HepG2 (cell line): Measurements from ENCODE around the gene ZBTB14. TPM values are rescaled to one million over a fixed set of nuclear protein-coding genes. Genes with fewer than 3 reads are reported as not detected.

Source experiments
- AHDC1 ChIP-seq: sonication (generic); formaldehyde crosslinking; IDR thresholded peaks from 2 replicates; pipeline ENCODE4 v1.5.1; 2020; ENCODE audit warnings: mild to moderate bottlenecking, missing genetic modification reagents, borderline replicate concordance
- BCL6 ChIP-seq: IDR thresholded peaks from 2 replicates; pipeline ENCODE4 v1.6.1; 2016; ENCODE audit warnings: missing genetic modification reagents, missing compliant biosample characterization
- BORCS8-MEF2B ChIP-seq: sonication (generic); formaldehyde crosslinking; IDR thresholded peaks from 2 replicates; pipeline ENCODE4 v1.8.0; 2022; ENCODE audit warnings: mild to moderate bottlenecking, missing genetic modification reagents
- CEBPB ChIP-seq: IDR thresholded peaks from 2 replicates; pipeline ENCODE4 v1.6.1; 2011; ENCODE audit warnings: low read depth, low read length, improper control_type of control experiment, borderline replicate concordance
- CENPX ChIP-seq: sonication (generic); formaldehyde crosslinking; IDR thresholded peaks from 2 replicates; pipeline ENCODE4 v1.9.0; 2021; ENCODE audit warnings: mild to moderate bottlenecking, missing genetic modification reagents, moderate library complexity
- HMG20A ChIP-seq: IDR thresholded peaks from 2 replicates; pipeline ENCODE4 v1.6.1; 2016; ENCODE audit warnings: borderline replicate concordance
- KDM5B ChIP-seq: sonication (generic); formaldehyde crosslinking; IDR thresholded peaks from 2 replicates; pipeline ENCODE4 v1.4.0; 2020; ENCODE audit warnings: missing genetic modification reagents, mild to moderate bottlenecking, borderline replicate concordance
- MED1 ChIP-seq: sonication (generic); formaldehyde crosslinking; IDR thresholded peaks from 2 replicates; pipeline ENCODE4 v1.4.0; 2020; ENCODE audit warnings: missing genetic modification reagents
- RXRB ChIP-seq: IDR thresholded peaks from 2 replicates; pipeline ENCODE4 v1.6.1; 2016; ENCODE audit warnings: borderline replicate concordance, missing genetic modification reagents, missing compliant biosample characterization
- SAP130 ChIP-seq: IDR thresholded peaks from 2 replicates; pipeline ENCODE4 v1.6.1; 2016; ENCODE audit warnings: low read depth
- TCF7 ChIP-seq: sonication (generic); IDR thresholded peaks from 2 replicates; pipeline ENCODE4 v1.6.1; 2016; ENCODE audit warnings: antibody characterized with exemption, low read depth
- TFAP4 ChIP-seq: sonication (generic); IDR thresholded peaks from 2 replicates; pipeline ENCODE4 v1.6.1; 2016; ENCODE audit warnings: low read depth, borderline replicate concordance
- YY1 ChIP-seq: IDR thresholded peaks from 2 replicates; pipeline ENCODE4 v1.6.1; 2011; ENCODE audit warnings: low read length, low read depth, moderate library complexity, mild to moderate bottlenecking; ENCODE audit not compliant: insufficient read depth, insufficient replicate concordance
- ZNF317 ChIP-seq: sonication (generic); formaldehyde crosslinking; IDR thresholded peaks from 2 replicates; pipeline ENCODE4 v1.5.0; 2020; ENCODE audit warnings: mild to moderate bottlenecking, missing genetic modification reagents
- ZNF337 ChIP-seq: sonication (generic); formaldehyde crosslinking; IDR thresholded peaks from 2 replicates; pipeline ENCODE4 v1.5.1; 2020; ENCODE audit warnings: missing genetic modification reagents, low read depth, mild to moderate bottlenecking, borderline replicate concordance
- ZNF33A ChIP-seq: sonication (generic); formaldehyde crosslinking; IDR thresholded peaks from 2 replicates; pipeline ENCODE4 v1.5.1; 2020; ENCODE audit warnings: missing genetic modification reagents, mild to moderate bottlenecking, moderate library complexity, borderline replicate concordance
- ZNF710 ChIP-seq: sonication (generic); formaldehyde crosslinking; IDR thresholded peaks from 2 replicates; pipeline ENCODE4 v1.5.0; 2020; ENCODE audit warnings: mild to moderate bottlenecking, missing genetic modification reagents, borderline replicate concordance
- polyA plus RNA-seq, 8 experiments: library from polyadenylated mRNA; depleted of rRNA in 3 of 8; stranded (reverse) in 7 of 8; unstranded in 1 of 8; fragments of >200 nt; fragmentation: Illumina TruSeq in 4 of 8; extraction: Trizol in 4 of 8; gene quantifications; 2 replicates each; pipeline versions ENCODE4 v1.2.1 to v1.2.3, GENCODE V29; 2011 to 2016; ENCODE audit warnings: low read depth in 4 of 8, missing spikeins in 1 of 8, mixed read lengths in 1 of 8; ENCODE audit not compliant: insufficient read depth in 1 of 8
- total RNA-seq, 5 experiments: library from RNA; depleted of rRNA; stranded (reverse); fragments of >200 nt; fragmentation: Illumina TruSeq; extraction: Trizol; gene quantifications; 2 replicates each; pipeline ENCODE4 v1.2.3, GENCODE V29; 2016; ENCODE audit warnings: low read depth in 1 of 5
- TF ChIP-seq, protein P1 (sequence below): sonication (generic); formaldehyde crosslinking; IDR thresholded peaks from 2 replicates; pipeline ENCODE4 v1.8.0; 2022; ENCODE audit warnings: mild to moderate bottlenecking, missing genetic modification reagents, borderline replicate concordance

The ZBTB14 gene
- total and polyA plus RNA-seq, 2 of the 13 experiments (the other 11 are each of a cell fraction or from before 2014, with no cell fraction given), result 8.0 to 14.4 TPM

- peak; percentile 77; the same call in 1 of the 2 replicates for TF ChIP-seq AHDC1 (CRISPR knock-in tag)
- no peak for TF ChIP-seq BORCS8-MEF2B
- no peak for TF ChIP-seq KDM5B (CRISPR knock-in tag)
- TF ChIP-seq CEBPB, result peak; percentile 40; the same call in 1 of the 2 replicates
- TF ChIP-seq, protein P1, sequence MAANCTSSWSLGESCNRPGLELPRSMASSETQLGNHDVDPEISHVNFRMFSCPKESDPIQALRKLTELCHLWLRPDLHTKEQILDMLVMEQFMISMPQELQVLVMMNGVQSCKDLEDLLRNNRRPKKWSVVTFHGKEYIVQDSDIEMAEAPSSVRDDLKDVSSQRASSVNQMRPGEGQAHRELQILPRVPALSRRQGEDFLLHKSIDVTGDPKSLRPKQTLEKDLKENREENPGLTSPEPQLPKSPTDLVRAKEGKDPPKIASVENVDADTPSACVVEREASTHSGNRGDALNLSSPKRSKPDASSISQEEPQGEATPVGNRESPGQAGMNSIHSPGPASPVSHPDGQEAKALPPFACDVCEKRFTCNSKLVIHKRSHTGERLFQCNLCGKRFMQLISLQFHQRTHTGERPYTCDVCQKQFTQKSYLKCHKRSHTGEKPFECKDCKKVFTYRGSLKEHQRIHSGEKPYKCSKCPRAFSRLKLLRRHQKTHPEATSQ, result no peak; the same call in 1 of the 2 replicates
- no peak for TF ChIP-seq ZNF33A (CRISPR knock-in tag)
- peak; percentile 91 for TF ChIP-seq ZNF710 (CRISPR knock-in tag)
- no peak for TF ChIP-seq ZNF337 (CRISPR knock-in tag)
- peak; percentile 9 for TF ChIP-seq YY1
- peak; percentile 70 for TF ChIP-seq HMG20A (CRISPR knock-in tag)
- peak; percentile 85 for TF ChIP-seq TCF7
- peak; percentile 73; the same call in 1 of the 2 replicates for TF ChIP-seq MED1 (CRISPR knock-in tag)
- peak; percentile 80 for TF ChIP-seq RXRB
- TF ChIP-seq ZNF317 (CRISPR knock-in tag), result 0 out of 2 replicates have a peak, but pooled peaks have one; percentile 27
- peak; percentile 46; the same call in 1 of the 2 replicates for TF ChIP-seq SAP130 (CRISPR knock-in tag)
- peak; percentile 25; the same call in 1 of the 2 replicates for TF ChIP-seq TFAP4
- no peak for TF ChIP-seq CENPX (CRISPR knock-in tag)
- peak; percentile 84 for TF ChIP-seq BCL6 (CRISPR knock-in tag)
Observed at GRCh38 chr18:5339202-5339834, 43.8 kb upstream of the ZBTB14 start (continued).
